Measurements from ENCODE around the gene PPP1R3A.

- TF ChIP-seq CTCF (IDR thresholded peaks at IDR 0.05): no peak
- no peak for TF ChIP-seq POLR2A (IDR thresholded peaks at IDR 0.05)
These were observed 38.2 kb downstream of the PPP1R3A start for GRCh38 chr7:113880559-113880958.

All from heart left ventricle (tissue), 13 donors.